IMR-90 (cell line): ENCODE measurements around the gene GPR139. TPM values are rescaled to one million over a fixed set of nuclear protein-coding genes. Genes with fewer than 3 reads are reported as not detected.
A peak's percentile ranks its signal among the peaks of the same experiment; 100 is the strongest.

Experiments
- ATAC-seq: fragments of 200-7000 bp; cut with Tn5 transposase; 2 replicates; pipeline ENCODE4 v1.9.1; 2020; ENCODE audit warnings: low read depth, mild to moderate bottlenecking, moderate library complexity
- BruUV-seq: library from RNA; stranded (reverse); fragments of 400-500 nt; replicated peaks from 2 replicates; lab custom pipeline; 2021; lab: Mats Ljungman, UMichigan
- CTCF ChIA-PET: fragments of 300-600 bp; formaldehyde crosslinking; extraction: SDS; loops from one replicate; lab custom pipeline; 2021; ENCODE audit warnings: antibody characterized with exemption; lab: Yijun Ruan, JAX
- POLR2A ChIA-PET: fragments of 300-600 bp; sonication (Branson Sonifier 250); formaldehyde crosslinking; loops from one replicate; lab custom pipeline; 2022; ENCODE audit warnings: antibody characterized with exemption; ENCODE audit not compliant: unreplicated experiment; lab: Charles Lee
- DNase-seq: peaks from one replicate; pipeline ENCODE4 v3.0.0; 2013
- H2AFZ ChIP-seq: replicated peaks from 2 replicates; pipeline ENCODE3; 2013; ENCODE audit warnings: low read length, mild to moderate bottlenecking; ENCODE audit not compliant: poor library complexity
- H2AK5ac ChIP-seq: 2 replicates; pipeline ENCODE4 v1.6.1; 2013; ENCODE audit warnings: low read depth, low read length, inconsistent platforms
- H2AK9ac ChIP-seq: replicated peaks from 2 replicates; pipeline ENCODE3; 2013; ENCODE audit warnings: mild to moderate bottlenecking, low read depth, low read length, moderate library complexity; ENCODE audit not compliant: poor library complexity
- H2BK120ac ChIP-seq: 2 replicates; pipeline ENCODE4 v1.6.1; 2013; ENCODE audit warnings: low read depth, low read length, inconsistent platforms
- H2BK15ac ChIP-seq: 3 replicates; pipeline ENCODE4 v1.6.1; 2013; ENCODE audit warnings: low read depth, low read length, inconsistent platforms
- H2BK20ac ChIP-seq: 2 replicates; pipeline ENCODE4 v1.6.1; 2013; ENCODE audit warnings: low read depth, mild to moderate bottlenecking, inconsistent platforms, low read length, moderate library complexity
- H2BK5ac ChIP-seq: 2 replicates; pipeline ENCODE4 v1.6.1; 2013; ENCODE audit warnings: mild to moderate bottlenecking, low read depth, low read length, inconsistent platforms; ENCODE audit not compliant: poor library complexity, severe bottlenecking
- H3K14ac ChIP-seq: replicated peaks from 2 replicates; pipeline ENCODE4 v1.6.1; 2013; ENCODE audit warnings: low read depth, low read length, inconsistent platforms
- H3K18ac ChIP-seq: 2 replicates; pipeline ENCODE4 v1.6.1; 2013; ENCODE audit warnings: low read depth, low read length, control low read depth
- H3K23ac ChIP-seq: 2 replicates; pipeline ENCODE4 v1.6.1; 2013; ENCODE audit warnings: low read depth, low read length, inconsistent platforms
- H3K27ac ChIP-seq: 2 replicates; pipeline ENCODE4 v1.5.1; 2013; ENCODE audit warnings: mild to moderate bottlenecking, control low read depth, low read length; ENCODE audit not compliant: insufficient read depth
- H3K27me3 ChIP-seq: 2 replicates; pipeline ENCODE4 v1.6.1; 2013; ENCODE audit warnings: low read length; ENCODE audit not compliant: control insufficient read depth, insufficient read depth
- H3K36me3 ChIP-seq: 2 replicates; pipeline ENCODE4 v1.6.1; 2013; ENCODE audit warnings: low read length, mixed read lengths; ENCODE audit not compliant: control insufficient read depth, insufficient read depth
- H3K4ac ChIP-seq: 2 replicates; pipeline ENCODE4 v1.6.1; 2013; ENCODE audit warnings: low read depth, low read length, inconsistent platforms
- H3K4me1 ChIP-seq: 2 replicates; pipeline ENCODE4 v1.6.1; 2013; ENCODE audit warnings: low read length, mixed read lengths; ENCODE audit not compliant: control insufficient read depth, insufficient read depth
- H3K4me2 ChIP-seq: 2 replicates; pipeline ENCODE4 v1.6.1; 2013; ENCODE audit warnings: low read depth, mild to moderate bottlenecking, control low read depth, low read length, moderate library complexity
- H3K4me3 ChIP-seq: 2 replicates; pipeline ENCODE4 v1.5.1; 2013; ENCODE audit warnings: low read depth, mild to moderate bottlenecking, control low read depth, low read length, moderate library complexity; ENCODE audit not compliant: insufficient read depth
- H3K56ac ChIP-seq: 2 replicates; pipeline ENCODE4 v1.6.1; 2013; ENCODE audit warnings: low read length, inconsistent platforms; ENCODE audit not compliant: insufficient read depth; ENCODE audit errors: extremely low read depth
- H3K79me1 ChIP-seq, 2 experiments: 2 replicates each; pipeline ENCODE4 v1.6.1; 2013; ENCODE audit warnings: low read length in 2 of 2, inconsistent platforms in 1 of 2, low read depth in 1 of 2
- H3K9ac ChIP-seq: 2 replicates; pipeline ENCODE4 v1.6.1; 2013; ENCODE audit warnings: low read depth, low read length, control low read depth
- H3K9me1 ChIP-seq: 2 replicates; pipeline ENCODE4 v1.6.1; 2013; ENCODE audit warnings: low read length, inconsistent platforms; ENCODE audit not compliant: insufficient read depth
- H3K9me3 ChIP-seq: 2 replicates; pipeline ENCODE4 v1.6.1; 2013; ENCODE audit warnings: low read length; ENCODE audit not compliant: control insufficient read depth, insufficient read depth
- H4K20me1 ChIP-seq: 2 replicates; pipeline ENCODE4 v1.6.1; 2013; ENCODE audit warnings: low read length, inconsistent platforms; ENCODE audit not compliant: insufficient read depth
- H4K5ac ChIP-seq: 2 replicates; pipeline ENCODE4 v1.6.1; 2013; ENCODE audit warnings: mild to moderate bottlenecking, low read depth, low read length, control low read depth
- H4K8ac ChIP-seq, 2 experiments: 2 replicates each; pipeline ENCODE4 v1.6.1; 2013; ENCODE audit warnings: low read depth in 2 of 2, low read length in 2 of 2, control low read depth in 1 of 2, inconsistent platforms in 1 of 2
- H4K91ac ChIP-seq: 2 replicates; pipeline ENCODE4 v1.6.1; 2013; ENCODE audit warnings: low read depth, low read length, inconsistent platforms; ENCODE audit not compliant: insufficient read depth
- BHLHE40 ChIP-seq: fragments of 150-350 bp; IDR thresholded peaks from 2 replicates; pipeline ENCODE4 v1.6.1; 2016; ENCODE audit warnings: mild to moderate bottlenecking, low read depth, low read length
- CEBPB ChIP-seq: IDR thresholded peaks from 2 replicates; pipeline ENCODE4 v1.6.1; 2012; ENCODE audit warnings: low read depth, low read length, improper control_type of control experiment
- CHD1 ChIP-seq: IDR thresholded peaks from 2 replicates; pipeline ENCODE4 v1.6.1; 2012; ENCODE audit warnings: low read depth, low read length, improper control_type of control experiment
- MAFK ChIP-seq: IDR thresholded peaks from 2 replicates; pipeline ENCODE4 v1.6.1; 2012; ENCODE audit warnings: low read depth, low read length, improper control_type of control experiment
- MAZ ChIP-seq: IDR thresholded peaks from 2 replicates; pipeline ENCODE4 v1.6.1; 2012; ENCODE audit warnings: low read depth, mild to moderate bottlenecking, low read length, improper control_type of control experiment, moderate library complexity, borderline replicate concordance
- MXI1 ChIP-seq: IDR thresholded peaks from 2 replicates; pipeline ENCODE4 v1.6.1; 2012; ENCODE audit warnings: low read depth, mild to moderate bottlenecking, low read length, moderate library complexity, borderline replicate concordance
- NFE2L2 ChIP-seq: fragments of 150-350 bp; IDR thresholded peaks from 2 replicates; pipeline ENCODE4 v1.6.1; 2016; ENCODE audit warnings: low read depth, mild to moderate bottlenecking, low read length
- POLR2A ChIP-seq: IDR thresholded peaks from 2 replicates; pipeline ENCODE4 v1.6.1; 2012; ENCODE audit warnings: mild to moderate bottlenecking, low read depth, low read length
- RAD21 ChIP-seq: IDR thresholded peaks from 2 replicates; pipeline ENCODE4 v1.6.1; 2012; ENCODE audit warnings: low read length, improper control_type of control experiment
- RCOR1 ChIP-seq: IDR thresholded peaks from 2 replicates; pipeline ENCODE4 v1.6.1; 2012; ENCODE audit warnings: mild to moderate bottlenecking, low read length, improper control_type of control experiment; ENCODE audit not compliant: insufficient replicate concordance
- RFX5 ChIP-seq: IDR thresholded peaks from 2 replicates; pipeline ENCODE4 v1.8.0; 2012; ENCODE audit warnings: low read depth, mild to moderate bottlenecking, low read length, moderate library complexity
- SMC3 ChIP-seq: fragments of 150-350 bp; IDR thresholded peaks from 2 replicates; pipeline ENCODE4 v1.6.1; 2016; ENCODE audit warnings: low read depth, mild to moderate bottlenecking, antibody characterized with exemption, low read length, moderate library complexity
- WGBS, 2 experiments: methylation state at CpG; one replicate each; pipeline versions ENCODE4 v1.1.5 to v1.1.7; 2013; ENCODE audit warnings: missing lambda C conversion rate in 2 of 2; ENCODE audit not compliant: insufficient read length in 1 of 2; ENCODE audit errors: extremely low coverage in 2 of 2; 5-methylcytosine and 5-hydroxymethylcytosine counted together
- dilution Hi-C: fragments of 300-500 bp; cut with HindIII; formaldehyde crosslinking; loops from one replicate; pipeline ENCODE4 v1.14.3; 2018; ENCODE audit warnings: low sequenced_read_pairs; ENCODE audit not compliant: unreplicated experiment
- in situ Hi-C: fragments of 300-500 bp; cut with MboI; formaldehyde crosslinking; loops from 3 replicates; pipeline ENCODE4 v1.14.3; 2019; ENCODE audit warnings: low sequenced_read_pairs, inconsistent platforms, mixed read lengths
- intact Hi-C: fragments of 100-400 bp; cut with micrococcal nuclease; formaldehyde crosslinking; loops from 2 replicates; pipeline ENCODE4 v1.10.0; 2022
- polyA plus RNA-seq, 3 experiments: library from polyadenylated mRNA; depleted of rRNA; stranded (reverse); fragments of >200 nt; gene quantifications; 2 replicates each; pipeline ENCODE4 v1.2.3, GENCODE V29; 2012; ENCODE audit warnings: low replicate concordance in 1 of 3
- total RNA-seq: library from RNA; depleted of rRNA; stranded (reverse); fragments of >200 nt; gene quantifications from 2 replicates; pipeline ENCODE4 v1.2.3, GENCODE V29; 2012
- TF ChIP-seq, protein P1 (sequence below): fragments of 150-350 bp; IDR thresholded peaks from 2 replicates; pipeline ENCODE4 v1.6.1; 2017; ENCODE audit warnings: mild to moderate bottlenecking, antibody characterized with exemption, low read length, low read depth
- TF ChIP-seq, protein P2 (sequence below): fragments of 150-350 bp; IDR thresholded peaks from 2 replicates; pipeline ENCODE4 v1.6.1; 2016; ENCODE audit warnings: low read depth, mild to moderate bottlenecking, low read length, moderate library complexity, borderline replicate concordance
- TF ChIP-seq, protein P3 (sequence below): conservative IDR thresholded peaks from 2 replicates; pipeline ENCODE4 v1.5.1; 2012; ENCODE audit warnings: mild to moderate bottlenecking, low read depth, low read length, improper control_type of control experiment

Gene GPR139
- total and polyA plus RNA-seq, 2 of the 4 experiments (the other 2 are of a cell fraction), result not detected

DNA sequence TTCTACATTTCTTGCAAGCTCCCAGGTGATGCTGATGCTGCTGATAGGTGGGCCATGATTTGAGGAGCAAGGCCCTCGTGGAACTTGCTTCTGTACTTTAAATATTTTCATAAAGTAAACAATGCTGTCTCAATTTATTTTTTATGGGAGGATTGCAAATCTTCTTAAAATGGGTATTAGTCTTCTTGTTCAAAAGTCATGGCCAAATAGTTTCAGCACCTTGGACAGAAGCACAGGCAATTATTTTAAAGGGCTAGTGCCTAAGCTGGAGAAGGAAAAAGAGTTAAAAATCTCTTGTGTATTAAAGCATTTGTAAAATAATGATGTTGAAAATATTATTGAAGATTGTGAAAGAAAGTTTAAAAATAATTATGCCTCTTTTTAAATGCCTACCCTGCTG, 50.5 kb downstream of the GPR139 start:
- H2AK5ac ChIP-seq, result no peak overlapping the region
- H3K4me3 ChIP-seq, result no peak overlapping the region
- no peaks in the 10 kb centered on the region for H3K36me3 ChIP-seq
- H2BK120ac ChIP-seq, result no peak overlapping the region
- intact Hi-C loops, result no loop called here
- H3K4me2 ChIP-seq, result no peak overlapping the region
- no peak overlapping the region for H3K18ac ChIP-seq
- H2BK15ac ChIP-seq, result no peak overlapping the region
- no CpG with 5 or more reads among the region's 1 CpG for WGBS, 2 experiments
- no peak overlapping the region for H3K27ac ChIP-seq
- DNase-seq, result peak; percentile 17
- POLR2A ChIA-PET, result no interaction called here
- H3K4ac ChIP-seq, result no peak overlapping the region
- H3K23ac ChIP-seq, result no peak overlapping the region
- no peak overlapping the region for H2BK20ac ChIP-seq
- H3K14ac ChIP-seq, result no peak overlapping the region
- dilution Hi-C loops, result no loop called here
- no peak overlapping the region for H4K91ac ChIP-seq
- H2BK5ac ChIP-seq, result no peak overlapping the region
- TF ChIP-seq RCOR1 (no peak), CHD1 (no peak), SMC3 (no peak), BHLHE40 (no peak), RFX5 (no peak), NFE2L2 (no peak), MXI1 (no peak), RAD21 (no peak), CEBPB (no peak), MAZ (no peak), POLR2A (no peak), MAFK (no peak)
- TF ChIP-seq, protein P1, sequence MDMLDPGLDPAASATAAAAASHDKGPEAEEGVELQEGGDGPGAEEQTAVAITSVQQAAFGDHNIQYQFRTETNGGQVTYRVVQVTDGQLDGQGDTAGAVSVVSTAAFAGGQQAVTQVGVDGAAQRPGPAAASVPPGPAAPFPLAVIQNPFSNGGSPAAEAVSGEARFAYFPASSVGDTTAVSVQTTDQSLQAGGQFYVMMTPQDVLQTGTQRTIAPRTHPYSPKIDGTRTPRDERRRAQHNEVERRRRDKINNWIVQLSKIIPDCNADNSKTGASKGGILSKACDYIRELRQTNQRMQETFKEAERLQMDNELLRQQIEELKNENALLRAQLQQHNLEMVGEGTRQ, result no peak
- TF ChIP-seq, protein P2, sequence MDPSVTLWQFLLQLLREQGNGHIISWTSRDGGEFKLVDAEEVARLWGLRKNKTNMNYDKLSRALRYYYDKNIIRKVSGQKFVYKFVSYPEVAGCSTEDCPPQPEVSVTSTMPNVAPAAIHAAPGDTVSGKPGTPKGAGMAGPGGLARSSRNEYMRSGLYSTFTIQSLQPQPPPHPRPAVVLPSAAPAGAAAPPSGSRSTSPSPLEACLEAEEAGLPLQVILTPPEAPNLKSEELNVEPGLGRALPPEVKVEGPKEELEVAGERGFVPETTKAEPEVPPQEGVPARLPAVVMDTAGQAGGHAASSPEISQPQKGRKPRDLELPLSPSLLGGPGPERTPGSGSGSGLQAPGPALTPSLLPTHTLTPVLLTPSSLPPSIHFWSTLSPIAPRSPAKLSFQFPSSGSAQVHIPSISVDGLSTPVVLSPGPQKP, result no peak
- TF ChIP-seq, protein P3, sequence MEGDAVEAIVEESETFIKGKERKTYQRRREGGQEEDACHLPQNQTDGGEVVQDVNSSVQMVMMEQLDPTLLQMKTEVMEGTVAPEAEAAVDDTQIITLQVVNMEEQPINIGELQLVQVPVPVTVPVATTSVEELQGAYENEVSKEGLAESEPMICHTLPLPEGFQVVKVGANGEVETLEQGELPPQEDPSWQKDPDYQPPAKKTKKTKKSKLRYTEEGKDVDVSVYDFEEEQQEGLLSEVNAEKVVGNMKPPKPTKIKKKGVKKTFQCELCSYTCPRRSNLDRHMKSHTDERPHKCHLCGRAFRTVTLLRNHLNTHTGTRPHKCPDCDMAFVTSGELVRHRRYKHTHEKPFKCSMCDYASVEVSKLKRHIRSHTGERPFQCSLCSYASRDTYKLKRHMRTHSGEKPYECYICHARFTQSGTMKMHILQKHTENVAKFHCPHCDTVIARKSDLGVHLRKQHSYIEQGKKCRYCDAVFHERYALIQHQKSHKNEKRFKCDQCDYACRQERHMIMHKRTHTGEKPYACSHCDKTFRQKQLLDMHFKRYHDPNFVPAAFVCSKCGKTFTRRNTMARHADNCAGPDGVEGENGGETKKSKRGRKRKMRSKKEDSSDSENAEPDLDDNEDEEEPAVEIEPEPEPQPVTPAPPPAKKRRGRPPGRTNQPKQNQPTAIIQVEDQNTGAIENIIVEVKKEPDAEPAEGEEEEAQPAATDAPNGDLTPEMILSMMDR, result no peak
- no peak overlapping the region for H4K8ac ChIP-seq
- no peak overlapping the region for H2AFZ ChIP-seq
- H4K20me1 ChIP-seq, result no peaks in the 10 kb centered on the region
- no peak overlapping the region for H4K5ac ChIP-seq
- H3K79me1 ChIP-seq, result no peaks in the 10 kb centered on the region
- CTCF ChIA-PET, result no interaction called here
- ATAC-seq, result no peak
- H3K9ac ChIP-seq, result no peak overlapping the region
- H2AK9ac ChIP-seq, result no peak overlapping the region
- H3K4me1 ChIP-seq, result no peaks in the 10 kb centered on the region
- BruUV-seq, result no TSS peak
- no peaks in the 10 kb centered on the region for H3K9me3 ChIP-seq
- no peak overlapping the region for H3K56ac ChIP-seq
- H3K27me3 ChIP-seq, result no peaks in the 10 kb centered on the region
- in situ Hi-C loops, result no loop called here
- no peaks in the 10 kb centered on the region for H3K9me1 ChIP-seq
